GM21723 (cell line): ENCODE results near the gene RFFL.

Experiments used
- ATAC-seq: cut with Tn5 transposase; IDR thresholded peaks from one replicate; pipeline ENCODE4 v1.9.1; 2021; ENCODE audit warnings: mild to moderate bottlenecking, moderate library complexity; ENCODE audit not compliant: unreplicated experiment

The RFFL gene

DNA sequence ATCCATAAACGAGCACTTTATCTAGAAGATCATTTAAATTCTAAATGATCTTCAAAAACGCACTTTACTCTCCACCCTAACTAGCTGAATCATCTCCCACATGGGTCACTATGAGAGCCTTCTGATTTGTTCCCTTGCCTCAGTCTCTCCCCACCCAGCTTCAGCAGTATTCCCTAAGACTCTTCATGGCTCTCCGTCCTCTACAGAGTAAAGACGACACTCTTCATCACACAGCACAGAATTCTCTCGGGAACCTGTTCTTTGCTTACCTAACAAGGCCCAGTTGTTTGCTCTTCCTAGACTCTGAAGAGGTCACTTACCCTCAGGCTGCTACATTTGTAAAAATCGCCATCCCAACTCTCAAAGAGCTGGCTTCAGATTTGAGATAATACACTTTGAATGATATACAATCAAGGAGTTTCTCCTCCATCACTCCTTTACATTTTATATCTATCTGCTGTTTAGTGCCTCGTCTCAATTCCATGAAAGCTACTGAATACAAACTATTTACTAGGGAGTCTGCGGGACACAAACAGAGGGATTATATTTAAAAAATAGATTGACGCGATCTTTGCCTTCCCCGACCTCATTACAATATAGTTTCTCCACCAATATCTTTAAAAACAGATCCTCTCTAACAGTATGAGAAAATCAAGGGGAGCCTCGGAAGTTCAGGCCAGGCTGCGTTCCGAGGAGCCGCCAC lies 83.7 kb downstream of the RFFL start:
- no peak for ATAC-seq

DNA sequence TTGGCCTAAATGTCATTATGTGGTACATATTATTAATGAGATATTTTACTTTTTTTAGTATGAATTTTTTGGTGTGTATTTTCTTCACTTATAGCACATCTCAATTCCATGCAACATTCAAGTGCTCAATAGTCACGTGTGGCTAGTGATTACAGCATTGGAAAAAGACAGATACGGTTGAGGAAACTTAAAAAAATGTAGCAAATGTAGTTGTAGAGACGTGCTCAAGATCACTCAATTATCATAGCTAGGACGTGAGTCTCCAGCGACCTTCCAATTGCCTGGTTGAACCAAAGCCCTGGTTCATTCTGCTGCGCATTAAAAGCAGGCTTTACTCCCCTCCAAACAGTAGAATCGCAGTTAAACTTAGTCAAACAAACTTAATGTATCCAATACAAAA lies 84.4 kb downstream of the RFFL start:
- ATAC-seq = no peak

DNA sequence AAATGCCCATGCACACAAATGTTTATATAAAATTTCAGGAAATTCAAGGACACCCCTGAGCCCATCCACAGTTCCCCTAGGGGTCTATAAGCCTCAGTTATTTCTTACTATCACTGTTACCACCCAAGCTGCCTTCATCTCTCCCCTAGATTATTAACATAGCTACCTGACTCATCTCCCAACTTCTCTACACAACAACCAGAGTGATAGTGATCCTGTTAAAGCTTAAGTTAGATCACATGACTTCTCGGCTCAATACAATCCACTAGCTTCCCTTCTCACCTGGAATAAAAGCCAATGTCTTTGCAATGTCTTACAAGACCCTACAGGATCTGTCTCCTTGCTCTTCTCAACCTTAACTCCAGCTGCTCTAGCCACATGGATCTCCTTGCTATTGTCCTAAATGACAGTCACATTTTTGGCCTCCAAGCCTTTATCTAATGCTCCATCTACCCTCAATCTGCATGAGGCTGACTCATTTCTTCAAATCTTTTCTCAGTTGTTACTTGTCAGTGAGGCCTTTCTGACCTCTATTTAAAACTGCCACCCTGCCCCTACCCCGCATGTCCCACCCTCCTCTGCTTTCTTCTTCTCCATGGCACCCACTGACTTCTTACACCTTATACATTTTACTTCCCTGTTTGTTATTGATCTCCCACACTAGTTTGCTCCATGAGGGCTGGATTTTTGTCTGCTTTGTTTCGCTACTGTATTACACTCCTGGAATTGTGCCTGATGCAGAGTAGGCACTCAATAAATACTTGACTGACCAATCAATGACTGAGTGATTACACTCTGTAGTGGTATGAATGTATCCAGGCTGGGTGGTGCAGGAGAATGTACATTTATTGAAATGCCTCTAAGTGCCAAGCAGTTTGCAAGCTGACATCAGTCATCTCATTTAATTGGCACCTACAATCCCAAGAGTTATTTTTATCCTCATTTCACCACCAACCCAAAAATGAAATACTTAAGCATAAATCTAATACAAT lies 88.4 kb downstream of the RFFL start:
- ATAC-seq = no peak

DNA sequence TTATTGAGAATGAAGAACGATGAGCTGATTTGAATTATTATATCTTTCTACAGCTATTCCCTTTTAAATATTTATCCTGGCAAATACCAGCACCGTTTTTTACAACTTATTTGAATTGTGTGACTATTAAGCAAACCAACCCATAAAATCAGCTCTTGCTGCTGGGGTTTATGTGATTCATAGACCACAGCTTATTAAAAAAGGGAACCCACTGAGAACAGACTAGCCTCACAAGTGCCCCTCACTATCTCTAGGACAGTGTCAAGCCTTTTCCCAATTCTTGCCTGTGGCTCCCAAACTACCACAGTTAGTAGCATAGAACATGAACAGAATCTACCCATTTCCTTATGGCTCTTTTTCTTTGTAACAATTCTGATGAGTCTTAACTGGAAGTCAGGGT lies 89.3 kb downstream of the RFFL start:
- ATAC-seq = no peak

DNA sequence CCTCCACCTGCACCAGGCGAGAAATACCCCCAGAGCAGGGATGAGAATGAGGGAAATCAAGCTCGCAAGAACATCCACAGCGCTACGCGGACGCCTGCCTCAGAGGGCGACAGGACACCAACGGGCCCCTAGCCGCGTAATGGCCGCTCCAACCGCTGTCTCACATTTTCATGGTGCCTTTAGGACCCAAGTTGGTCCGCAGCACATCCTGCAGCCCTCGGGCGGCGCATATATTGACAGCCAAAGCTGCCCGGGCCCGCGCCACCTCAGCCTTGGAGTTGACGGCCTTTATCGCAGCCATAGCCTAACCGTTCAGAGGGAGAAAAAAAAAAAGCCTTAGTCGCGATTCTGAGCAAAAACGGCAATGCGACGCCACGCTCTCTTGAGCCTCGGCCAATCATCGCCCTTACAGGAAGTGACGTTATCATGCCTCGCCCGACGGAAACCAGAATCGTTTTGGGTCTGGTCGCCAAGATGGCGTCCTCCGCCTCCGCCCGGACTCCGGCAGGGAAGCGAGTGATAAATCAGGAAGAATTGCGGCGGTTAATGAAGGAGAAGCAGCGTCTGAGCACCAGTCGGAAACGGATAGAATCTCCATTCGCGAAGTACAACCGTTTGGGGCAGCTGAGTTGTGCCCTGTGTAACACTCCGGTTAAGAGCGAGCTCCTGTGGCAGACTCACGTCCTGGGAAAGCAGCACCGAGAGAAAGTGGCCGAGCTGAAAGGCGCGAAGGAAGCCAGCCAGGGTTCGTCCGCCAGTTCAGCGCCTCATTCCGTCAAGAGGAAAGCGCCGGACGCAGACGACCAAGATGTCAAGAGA lies 102.2 kb downstream of the RFFL start, which contains the start of the genes CCT6B and ZNF830:
TSS of gene CCT6B (minus strand) at position 368 of the 819 bp plus-strand sequence. CDS start at position 301, 67 bp downstream.
TSS of gene ZNF830 (plus strand) at position 448 of the 819 bp plus-strand sequence. CDS start at position 475, 27 bp downstream.
- ATAC-seq = peak; percentile 89

DNA sequence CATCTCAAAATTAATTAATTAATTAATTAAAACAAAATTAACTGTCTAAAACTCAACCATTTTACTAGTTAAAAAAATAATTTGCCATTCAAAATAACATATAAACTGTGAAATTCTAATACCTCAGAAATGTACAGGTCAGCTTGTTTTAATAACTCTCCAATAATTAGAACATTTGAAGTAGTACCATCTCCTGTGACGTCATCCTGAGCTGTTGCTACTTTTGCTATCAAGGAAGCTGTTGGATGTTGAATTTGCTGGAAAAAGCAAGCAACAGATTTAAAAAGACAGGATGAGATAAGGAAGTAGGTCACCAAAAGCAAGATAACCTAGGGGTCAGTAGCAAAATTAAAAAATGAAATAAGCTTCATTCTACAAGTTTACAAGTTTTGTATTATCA lies 105.1 kb downstream of the RFFL start:
- no peak for ATAC-seq
